B cell (primary cell): ENCODE measurements around the gene FUOM. TPM values are rescaled to one million over a fixed set of nuclear protein-coding genes. Genes with fewer than 3 reads are reported as not detected.

Experiments
- polyA plus RNA-seq: library from polyadenylated mRNA; depleted of rRNA; stranded (reverse); fragments of >200 nt; gene quantifications from 2 replicates; pipeline ENCODE4 v1.2.3, GENCODE V29; 2012
- small RNA-seq: library from RNA; depleted of rRNA; stranded (forward); fragments of <200 nt; gene quantifications from one replicate; pipeline ENCODE3, GENCODE V24; 2012; ENCODE audit warnings: low replicate concordance, low read depth; ENCODE audit not compliant: insufficient read length
- total RNA-seq, 2 donors: library from RNA; stranded (reverse); fragments of 120-200 nt in 1 of 2; gene quantifications; 1 replicate in 1 of 2; 2 replicates in 1 of 2; pipeline versions ENCODE4 v1.2.3 to v1.2.4, GENCODE V29; 2013 to 2022

Gene FUOM
- total and polyA plus RNA-seq, 2 donors (not counting 1 experiment from before 2014, with no cell fraction given), result 23.8 to 30.7 TPM

Small RNAs within 50 kb of the gene (small RNA-seq; reads per million reads assigned to genes)
- not detected for gene AL360181.4
- gene BANF1P2, result not detected
- gene MIR3944, result not detected

Other genes starting within 250 kb of the FUOM start
- gene KNDC1, start 197.8 kb downstream of the FUOM start, total RNA-seq, result 0.17 TPM in 1 of 2 replicates, not detected in the other
- 0.45 and 0.46 TPM in 2 replicates for gene KNDC1, start 197.8 kb downstream of the FUOM start, polyA plus RNA-seq
- gene UTF1, start 127.8 kb downstream of the FUOM start, total RNA-seq, result 0.25 TPM in 1 of 2 replicates, not detected in the other
- gene UTF1, start 127.8 kb downstream of the FUOM start, polyA plus RNA-seq, result 0.10 and 0.35 TPM in 2 replicates
- not detected in 2 replicates for gene VENTX, start 120.2 kb downstream of the FUOM start, total RNA-seq
- gene VENTX, start 120.2 kb downstream of the FUOM start, polyA plus RNA-seq, result 0.82 and 1.8 TPM in 2 replicates
- gene ADAM8, start 81.2 kb downstream of the FUOM start, total RNA-seq, result 116 and 125 TPM in 2 replicates
- gene ADAM8, start 81.2 kb downstream of the FUOM start, polyA plus RNA-seq, result 196 and 228 TPM in 2 replicates
- gene TUBGCP2, start 49.1 kb downstream of the FUOM start, total RNA-seq, result 86.1 and 90.3 TPM in 2 replicates
- 50.3 and 52.4 TPM in 2 replicates for gene TUBGCP2, start 49.1 kb downstream of the FUOM start, polyA plus RNA-seq
- 40.3 and 45.1 TPM in 2 replicates for gene ZNF511, start 49.1 kb downstream of the FUOM start, total RNA-seq
- gene ZNF511, start 49.1 kb downstream of the FUOM start, polyA plus RNA-seq, result 30.5 and 30.7 TPM in 2 replicates
- not detected in 2 replicates for gene CALY, start 21.1 kb downstream of the FUOM start, total RNA-seq
- gene CALY, start 21.1 kb downstream of the FUOM start, polyA plus RNA-seq, result 0.21 and 0.72 TPM in 2 replicates
- not detected in 2 replicates for gene PRAP1, start 10.6 kb downstream of the FUOM start, total RNA-seq
- not detected in 2 replicates for gene PRAP1, start 10.6 kb downstream of the FUOM start, polyA plus RNA-seq
- 27.5 and 29.5 TPM in 2 replicates for gene ECHS1, start 15.3 kb upstream of the FUOM start, total RNA-seq
- gene ECHS1, start 15.3 kb upstream of the FUOM start, polyA plus RNA-seq, result 15.6 and 19.3 TPM in 2 replicates
- gene PAOX, start 21.2 kb upstream of the FUOM start, total RNA-seq, result 23.5 and 24.9 TPM in 2 replicates
- gene PAOX, start 21.2 kb upstream of the FUOM start, polyA plus RNA-seq, result 21.1 and 24.3 TPM in 2 replicates
- 85.1 and 90.0 TPM in 2 replicates for gene MTG1, start 36.1 kb upstream of the FUOM start, total RNA-seq
- 117 and 170 TPM in 2 replicates for gene MTG1, start 36.1 kb upstream of the FUOM start, polyA plus RNA-seq
- not detected in 2 replicates for gene SPRN, start 66.6 kb upstream of the FUOM start, total RNA-seq
- not detected in 2 replicates for gene SPRN, start 66.6 kb upstream of the FUOM start, polyA plus RNA-seq
- 4.7 and 7.3 TPM in 2 replicates for gene SCART1, start 95.9 kb upstream of the FUOM start, total RNA-seq
- 3.0 and 4.1 TPM in 2 replicates for gene SCART1, start 95.9 kb upstream of the FUOM start, polyA plus RNA-seq
- gene CYP2E1, start 169.3 kb upstream of the FUOM start, total RNA-seq, result 1.3 and 2.1 TPM in 2 replicates
- gene CYP2E1, start 169.3 kb upstream of the FUOM start, polyA plus RNA-seq, result 1.1 and 1.7 TPM in 2 replicates
- not detected in 2 replicates for gene SYCE1, start 207.6 kb upstream of the FUOM start, total RNA-seq
- 0.10 and 0.42 TPM in 2 replicates for gene SYCE1, start 207.6 kb upstream of the FUOM start, polyA plus RNA-seq